Measurements from ENCODE around the gene FHOD3. TPM values are rescaled to one million over a fixed set of nuclear protein-coding genes. Genes with fewer than 3 reads are reported as not detected.

FHOD3 gene
- total RNA-seq, 1 donor from 2014 or later = 32.0 TPM

GRCh38 chr18:36296650-36297416 lies 680 bp upstream of the FHOD3 start:
- DNase-seq = peak; percentile 81

GRCh38 chr18:36298126-36298741 lies 721 bp downstream of the FHOD3 start:
- no peak for DNase-seq

- no peak for DNase-seq
Measured at GRCh38 chr18:36299015-36299414, 1.5 kb downstream of the FHOD3 start.

DNA sequence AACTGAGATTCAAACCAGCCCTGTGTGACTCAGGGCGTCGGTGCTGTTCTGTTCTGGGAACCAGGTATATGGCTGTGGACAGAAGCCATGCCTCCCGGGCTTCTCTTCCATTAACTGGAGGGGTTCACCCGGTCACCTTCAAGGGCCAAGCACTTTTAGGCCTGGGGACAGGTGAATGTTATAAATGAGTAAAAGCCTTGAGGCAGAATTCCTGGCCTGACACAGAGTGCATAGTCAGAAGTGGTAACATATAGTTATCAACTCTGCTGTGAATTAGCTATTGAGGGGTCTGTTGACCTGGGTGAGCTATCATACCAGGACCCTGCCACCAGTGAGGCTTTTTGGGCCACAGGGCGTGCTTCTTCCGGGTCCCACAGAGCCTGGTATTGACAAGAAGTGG lies 2.7 kb downstream of the FHOD3 start:
- no peak for DNase-seq

GRCh38 chr18:36301884-36302283 lies 4.4 kb downstream of the FHOD3 start:
- DNase-seq = no peak

DNA sequence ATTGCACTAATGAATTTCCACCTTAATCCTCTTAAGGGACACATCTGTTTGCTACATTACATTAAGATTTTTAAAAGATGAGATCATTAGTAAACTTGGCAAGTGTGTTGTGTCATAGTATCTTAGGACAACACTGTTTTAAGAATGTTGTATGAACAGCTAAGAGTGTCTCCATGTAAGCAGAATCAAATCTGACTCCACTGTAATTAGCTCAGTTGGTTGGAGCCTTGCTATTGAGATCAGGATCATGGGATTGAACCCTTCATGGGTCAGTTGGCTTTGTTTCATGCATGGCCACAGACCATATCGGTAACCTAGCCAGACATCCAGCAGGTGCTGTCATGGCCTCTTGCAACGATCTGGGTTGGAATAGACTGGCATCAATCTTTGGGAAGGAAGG lies 5.2 kb downstream of the FHOD3 start:
- no peak for DNase-seq

DNA sequence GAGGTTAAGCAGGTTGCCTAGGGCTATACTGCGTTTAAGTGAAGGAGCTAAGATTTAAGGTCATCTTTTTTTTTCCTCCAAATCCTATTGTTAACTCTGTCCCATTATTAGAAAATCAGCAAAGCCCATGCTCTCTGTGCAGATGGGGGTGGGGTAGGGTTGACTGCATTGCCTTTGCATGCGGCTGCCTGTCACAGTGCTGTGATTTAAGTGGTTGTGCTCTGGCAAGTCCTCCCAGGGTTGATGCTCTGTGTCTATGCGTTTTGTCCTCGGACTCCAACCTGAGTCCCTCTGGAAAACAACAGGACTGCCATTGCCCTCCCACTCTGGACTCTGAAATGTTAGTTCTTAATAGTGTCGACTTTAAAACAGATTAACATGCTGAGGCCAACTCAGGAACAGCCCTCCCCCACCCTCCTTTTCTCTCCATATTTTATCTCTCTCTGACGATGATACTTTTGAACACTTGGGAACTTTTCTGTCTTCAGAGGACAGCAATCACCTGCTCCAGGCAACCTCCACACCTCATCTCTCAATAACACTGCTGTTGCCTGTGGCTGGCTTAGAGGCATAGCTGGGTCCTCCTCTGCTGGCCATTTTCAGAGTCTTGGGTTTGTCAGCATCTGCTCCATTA lies 5.8 kb downstream of the FHOD3 start:
- no peak for DNase-seq

DNA sequence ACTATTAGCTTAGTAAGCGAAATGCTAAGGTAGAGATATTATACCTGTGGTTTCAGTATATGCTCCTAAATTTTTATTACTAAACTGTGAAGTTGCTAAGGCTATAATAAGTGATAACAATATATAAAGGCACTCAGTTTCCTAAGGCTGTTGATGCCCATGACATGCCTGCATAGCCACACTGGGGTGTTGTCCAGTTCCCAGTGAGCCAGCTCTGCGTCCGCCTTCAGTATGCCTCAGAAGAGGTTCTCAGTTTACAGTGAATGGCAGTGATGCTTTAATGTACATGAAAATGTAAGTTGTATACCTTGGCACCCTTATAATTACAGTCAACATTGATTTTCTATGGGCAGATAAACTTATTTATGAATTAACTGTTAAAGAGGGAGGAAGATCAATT lies 7.2 kb downstream of the FHOD3 start:
- no peak for DNase-seq

- no peak for DNase-seq
Measured at GRCh38 chr18:36305375-36305774, 7.9 kb downstream of the FHOD3 start.

DNA sequence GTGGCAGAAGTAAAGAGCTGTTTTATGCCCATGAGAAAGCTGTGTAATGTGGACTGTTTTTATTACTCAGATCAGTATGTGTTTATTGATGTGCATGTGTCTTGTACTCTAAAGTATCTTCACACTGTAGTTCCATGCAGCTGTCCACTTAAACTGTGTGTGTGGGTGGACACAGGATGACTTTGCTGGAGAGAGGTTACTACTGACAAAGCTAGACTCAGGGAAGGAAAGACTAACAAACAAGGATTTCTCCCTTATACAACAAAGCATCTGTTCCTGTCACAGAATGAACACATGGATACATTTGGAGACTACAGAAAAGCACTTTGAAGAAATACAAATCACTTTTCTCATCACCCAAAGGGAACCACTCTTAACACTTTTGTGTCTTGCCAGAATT lies 10.0 kb downstream of the FHOD3 start:
- DNase-seq = no peak

DNA sequence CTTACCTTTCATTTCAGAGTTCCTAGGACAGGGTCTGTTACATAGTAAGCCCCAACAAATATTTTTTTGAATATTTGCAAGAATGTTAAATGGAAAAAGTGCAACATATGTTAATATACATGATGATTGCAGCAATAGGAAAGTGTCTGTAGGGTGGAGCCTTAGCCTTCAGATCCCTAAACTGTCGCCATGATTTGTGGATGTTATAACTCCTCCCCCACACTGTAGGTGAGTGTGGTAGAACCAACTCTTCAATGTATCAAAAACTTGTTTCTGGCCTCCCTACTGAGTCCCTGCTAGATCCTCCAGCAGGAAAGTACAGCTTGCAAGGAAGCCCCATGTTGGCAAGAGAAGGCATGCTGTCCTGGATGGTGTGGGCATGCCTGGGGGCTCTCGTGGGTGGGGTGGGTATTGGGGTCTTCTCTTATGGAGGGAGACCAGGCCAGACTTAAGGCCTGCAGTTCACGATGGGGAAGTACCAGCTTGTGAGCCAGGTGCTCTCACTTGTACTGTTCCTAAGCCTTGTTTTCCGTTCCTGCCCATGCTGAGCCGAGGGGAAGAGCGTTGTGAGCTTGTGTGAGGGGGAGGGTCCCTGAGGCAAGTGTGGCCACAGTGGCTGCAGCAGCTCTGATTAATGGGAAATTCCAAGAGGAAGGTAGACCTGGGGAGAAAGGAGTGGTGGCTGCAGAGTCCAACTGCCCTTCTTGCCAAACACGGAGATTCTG lies 11.4 kb downstream of the FHOD3 start:
- no peak for DNase-seq

GRCh38 chr18:36309436-36310391 lies 12.2 kb downstream of the FHOD3 start:
- DNase-seq = no peak

DNA sequence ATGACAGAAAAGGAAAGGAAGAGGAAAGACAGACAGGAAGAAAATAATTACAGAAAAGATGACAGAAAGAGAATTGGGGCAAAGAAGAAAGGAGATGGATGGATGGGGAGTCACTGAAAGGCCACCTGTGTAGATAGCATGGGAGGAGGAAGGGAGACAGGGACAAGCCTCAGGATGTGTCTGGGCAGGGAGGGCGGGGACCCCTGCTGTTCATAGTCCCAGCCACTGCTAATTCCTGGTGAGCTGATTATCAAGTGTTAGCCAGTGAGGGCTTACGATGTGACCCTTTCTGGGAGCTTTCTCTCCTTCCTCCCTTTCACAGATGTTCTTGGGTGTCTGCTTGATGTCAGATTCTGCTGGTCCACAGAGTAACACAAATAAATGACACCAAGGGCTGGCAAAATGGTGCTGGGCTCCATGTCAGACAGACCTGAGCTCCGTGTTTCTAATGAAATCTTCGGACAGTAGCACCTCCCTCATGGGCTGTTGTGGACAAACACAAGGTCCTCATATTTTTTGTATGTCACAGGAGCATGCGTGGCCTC lies 13.6 kb downstream of the FHOD3 start:
- DNase-seq = no peak

GRCh38 chr18:36312806-36313395 lies 15.4 kb downstream of the FHOD3 start:
- DNase-seq = no peak

- DNase-seq = no peak
Measured at GRCh38 chr18:36314098-36314497, 16.6 kb downstream of the FHOD3 start.

- no peak for DNase-seq
Measured at GRCh38 chr18:36314754-36315153, 17.2 kb downstream of the FHOD3 start.

DNA sequence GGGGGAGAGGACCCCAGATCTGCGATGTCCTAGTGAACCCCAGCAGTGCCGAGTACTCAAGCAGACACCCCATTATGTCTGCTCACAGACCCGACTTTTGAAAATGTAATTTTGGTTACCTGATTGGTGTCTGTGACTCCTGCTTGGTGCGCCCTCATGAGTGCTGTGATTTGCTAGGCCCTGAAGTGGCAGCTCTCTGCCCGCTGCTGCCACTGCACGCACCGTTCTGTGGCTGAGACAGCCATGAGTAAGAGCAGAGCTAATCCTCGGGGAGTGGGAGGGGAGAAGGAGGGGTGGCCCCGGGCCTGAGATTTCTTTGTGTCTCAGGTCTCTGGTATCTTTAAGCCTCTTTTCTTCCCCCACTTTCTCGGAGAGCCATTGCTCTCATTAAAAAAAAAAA lies 18.2 kb downstream of the FHOD3 start:
- DNase-seq = no peak

DNA sequence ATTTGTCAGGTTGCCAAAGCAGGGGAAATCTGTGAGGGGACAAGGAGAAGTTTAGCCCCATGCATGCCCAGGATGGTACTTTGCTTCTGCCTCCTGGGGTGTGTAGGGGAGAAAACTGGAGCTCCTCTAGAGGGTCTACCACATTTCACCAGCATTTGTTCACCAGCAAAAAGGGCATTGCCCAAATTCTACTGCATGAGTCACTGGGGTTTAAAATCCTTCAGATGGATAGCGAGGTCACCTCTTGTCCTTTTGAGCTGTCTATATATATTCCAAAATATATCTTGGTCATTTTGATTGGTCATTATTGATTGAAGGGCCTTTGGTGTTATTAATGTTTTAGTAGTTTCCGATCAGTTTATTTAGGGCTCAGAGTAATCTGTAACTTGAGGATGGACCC lies 18.7 kb downstream of the FHOD3 start:
- DNase-seq = no peak

DNA sequence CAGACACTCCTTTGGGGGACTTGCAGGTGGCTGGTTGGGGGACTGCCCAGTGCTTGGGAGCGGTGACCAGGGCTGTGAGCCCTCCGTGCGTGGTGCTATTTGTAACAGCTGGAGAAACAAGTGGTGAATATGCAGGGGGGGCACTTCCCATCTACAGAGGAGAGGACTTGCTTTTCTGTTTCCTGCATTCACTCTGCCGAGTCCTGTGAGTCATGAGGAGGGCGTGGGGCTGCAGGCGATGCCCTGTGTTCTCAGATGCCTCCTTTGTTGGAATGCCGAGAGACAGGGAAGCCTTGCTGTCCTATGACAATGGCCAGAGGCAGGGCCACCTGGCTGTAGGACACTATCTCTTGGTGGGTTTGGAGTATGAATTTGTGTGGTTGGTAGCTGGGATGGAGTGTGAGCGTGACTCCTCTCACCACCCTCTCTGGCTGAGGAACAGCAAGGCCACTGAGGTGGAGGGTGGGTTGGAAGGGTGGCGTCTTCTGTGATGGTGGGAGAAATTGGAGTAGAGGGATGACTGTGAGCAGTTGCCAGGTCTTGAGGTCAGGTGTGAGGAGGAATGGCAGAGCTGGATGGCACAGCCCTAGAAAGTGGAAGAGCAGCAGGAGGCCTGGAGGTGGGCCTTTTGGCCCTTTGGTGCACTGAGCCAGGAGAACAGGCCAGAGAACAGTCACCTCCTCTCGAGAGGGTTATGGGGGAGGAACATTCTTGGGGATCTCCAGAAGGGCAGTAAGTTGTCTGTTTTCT lies 24.3 kb downstream of the FHOD3 start:
- DNase-seq = no peak

GRCh38 chr18:36322408-36322728 lies 24.9 kb downstream of the FHOD3 start:
- no peak for DNase-seq

DNA sequence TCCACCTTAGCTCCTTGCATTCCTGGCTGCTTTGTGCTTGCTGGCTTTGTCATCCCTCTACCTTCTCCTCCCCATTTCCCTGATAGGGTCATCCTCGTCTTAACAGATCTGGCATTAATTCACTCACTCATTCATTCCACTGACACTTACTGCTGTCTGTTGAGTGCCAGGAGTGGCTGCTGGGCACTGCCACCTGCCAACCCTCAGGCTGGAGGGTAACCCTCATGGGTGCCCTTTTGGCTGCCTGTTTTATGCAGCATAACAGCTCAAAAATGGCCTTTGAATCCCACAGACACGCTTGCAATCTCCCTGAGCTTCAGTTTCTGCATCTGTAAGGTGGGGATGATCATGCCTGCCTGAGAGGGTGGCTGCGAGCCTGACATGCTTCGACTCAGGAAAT lies 25.2 kb downstream of the FHOD3 start:
- DNase-seq = no peak
